IPS-NIHi11 (cell line): ENCODE results near the gene PLCB3.

Experiments used
- DNase-seq: peaks from one replicate; pipeline ENCODE4 v3.0.0; 2012; ENCODE audit warnings: mixed read lengths, low spot score

Gene PLCB3

DNA sequence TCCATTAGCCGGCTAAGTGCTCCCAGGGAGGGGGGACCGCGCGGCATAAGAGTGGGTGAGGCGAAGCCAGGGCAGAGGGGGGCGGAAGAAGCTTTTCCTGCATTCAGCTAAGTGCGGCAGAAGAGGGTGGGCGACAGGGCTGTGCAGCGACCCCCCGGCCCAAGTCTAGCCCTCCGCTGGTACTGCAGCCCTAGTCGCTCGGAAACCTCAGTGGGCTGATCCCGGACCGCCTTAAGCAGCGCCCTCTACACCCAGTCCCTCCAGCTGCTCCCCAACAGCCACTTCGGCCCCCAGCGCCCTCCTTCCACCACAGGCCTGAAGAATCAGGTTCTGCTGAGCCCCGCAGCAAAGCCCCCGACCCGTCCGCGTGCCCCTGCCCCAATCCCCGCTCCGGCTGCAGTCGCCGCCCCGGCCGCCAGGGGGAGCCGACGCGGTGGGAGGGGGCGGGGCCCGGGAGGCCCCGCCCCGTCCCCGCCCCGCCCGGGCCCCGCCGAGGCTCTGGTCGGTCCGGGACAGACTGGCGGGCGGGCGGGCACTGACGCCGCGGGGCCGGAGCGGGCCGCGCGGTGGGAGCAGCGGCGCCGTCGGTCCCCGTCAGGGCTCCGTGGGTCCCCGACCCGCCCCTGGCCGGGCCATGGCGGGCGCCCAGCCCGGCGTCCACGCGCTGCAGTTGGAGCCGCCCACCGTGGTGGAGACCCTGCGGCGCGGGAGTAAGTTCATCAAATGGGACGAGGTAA is at the start of gene PLCB3:
Gene PLCB3 (plus strand): TSS at position 515 of the 737 bp plus-strand sequence. CDS start 120 bp downstream, at position 635.
- DNase-seq = peak; percentile 89

DNA sequence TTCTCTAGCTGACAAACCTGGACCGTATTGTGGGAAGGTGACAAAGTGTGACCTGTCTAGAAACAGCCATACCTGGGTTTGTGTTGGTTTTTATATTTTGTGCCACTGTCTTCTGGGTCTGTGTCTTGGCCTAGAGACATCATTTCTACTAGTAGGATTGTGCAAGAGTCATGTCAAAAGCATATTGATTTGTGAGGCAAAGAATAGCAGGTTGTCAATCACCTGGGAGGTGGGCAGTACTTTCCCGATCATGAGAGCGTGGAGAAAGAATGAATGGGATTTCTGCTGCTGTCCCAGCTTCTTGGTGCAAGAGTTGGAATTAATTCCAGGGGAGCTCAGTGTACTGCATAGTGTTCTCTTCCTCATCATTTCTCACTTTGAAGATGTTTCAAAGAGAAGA is 49.8 kb upstream of the PLCB3 start:
- no peak for DNase-seq

DNA sequence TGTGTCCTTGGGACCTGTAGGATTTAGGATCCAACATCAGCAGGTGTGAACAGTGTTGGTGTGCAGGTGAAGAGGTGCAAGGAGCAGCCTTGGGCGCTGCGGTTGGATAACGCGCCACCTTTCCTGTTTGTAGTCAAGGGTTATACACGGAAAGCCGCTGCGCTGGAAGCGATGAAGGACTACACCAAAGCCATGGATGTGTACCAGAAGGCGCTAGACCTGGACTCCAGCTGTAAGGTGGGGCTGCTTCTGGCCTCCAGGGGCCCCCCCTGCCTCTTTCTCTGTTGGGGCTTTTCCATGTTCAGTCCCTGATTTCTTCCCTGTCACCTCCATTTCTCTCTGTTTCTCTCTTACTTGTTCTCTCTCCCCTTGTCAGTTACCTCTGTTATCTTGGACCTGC is 48.3 kb upstream of the PLCB3 start:
- DNase-seq = no peak

DNA sequence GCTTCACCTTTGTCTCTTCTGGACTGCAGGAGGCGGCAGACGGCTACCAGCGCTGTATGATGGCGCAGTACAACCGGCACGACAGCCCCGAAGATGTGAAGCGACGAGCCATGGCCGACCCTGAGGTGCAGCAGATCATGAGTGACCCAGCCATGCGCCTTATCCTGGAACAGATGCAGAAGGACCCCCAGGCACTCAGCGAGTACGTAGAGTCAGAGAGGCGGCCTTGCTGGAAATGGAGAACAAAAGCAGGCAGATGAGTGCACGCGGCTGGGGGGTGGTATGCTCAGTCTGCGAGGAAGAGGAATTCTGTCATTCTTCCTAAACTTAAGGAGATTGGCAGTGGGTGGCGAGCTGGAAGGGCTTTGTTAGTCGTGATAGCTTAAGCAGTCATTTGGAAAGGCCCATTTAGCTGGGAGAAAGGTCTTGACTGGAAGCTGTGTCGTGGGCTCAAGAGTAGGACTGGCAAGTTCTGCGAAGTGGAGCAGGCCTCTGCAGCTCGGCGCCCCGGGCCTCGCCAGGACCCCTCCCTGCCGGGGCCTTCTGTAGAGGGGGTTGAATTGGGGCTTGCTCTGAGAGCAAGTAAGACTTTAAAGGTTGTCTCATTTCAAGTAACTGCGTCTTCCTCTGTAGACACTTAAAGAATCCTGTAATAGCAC is 47.8 kb upstream of the PLCB3 start:
- DNase-seq = peak; percentile 26

DNA sequence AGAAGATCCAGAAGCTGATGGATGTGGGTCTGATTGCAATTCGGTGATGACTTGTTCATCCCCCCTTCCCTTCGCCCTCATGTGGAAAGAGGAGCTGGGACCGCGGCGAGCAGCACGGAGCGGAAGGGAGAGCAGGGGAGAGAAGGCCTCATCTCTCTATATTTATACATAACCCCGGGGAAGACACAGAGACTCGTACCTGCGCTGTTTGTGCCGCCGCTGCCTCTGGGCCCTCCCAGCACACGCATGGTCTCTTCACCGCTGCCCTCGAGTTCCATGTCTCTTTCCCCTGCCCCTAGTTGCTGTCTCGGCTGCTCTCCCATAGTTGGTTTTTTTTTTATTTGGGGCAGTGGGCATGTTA is 47.3 kb upstream of the PLCB3 start:
- peak; percentile 12 for DNase-seq

DNA sequence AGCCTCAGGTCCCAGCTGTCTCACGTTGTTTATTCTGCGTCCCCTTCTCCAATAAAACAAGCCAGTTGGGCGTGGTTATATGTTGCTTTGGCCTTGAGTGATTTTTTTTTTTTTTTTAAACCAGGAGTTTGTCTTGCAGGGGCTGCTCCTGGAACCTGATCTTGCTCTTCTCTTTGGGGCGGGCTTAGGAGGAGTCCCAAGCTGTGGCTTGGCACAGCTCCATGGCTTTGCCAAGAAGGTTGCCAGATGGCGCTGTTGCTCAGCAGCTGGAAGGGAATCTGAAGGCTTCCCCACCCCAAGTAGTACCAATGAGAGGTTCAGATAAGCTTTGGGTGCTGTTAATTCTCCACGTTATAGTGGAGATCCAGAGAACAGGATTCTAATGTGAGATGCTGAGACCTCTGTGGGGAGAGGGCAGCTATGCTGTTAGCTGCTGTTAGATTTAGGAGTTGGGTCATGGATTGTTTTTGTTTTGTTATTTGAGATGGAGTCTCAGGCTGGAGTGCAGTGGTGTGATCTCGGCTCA is 46.8 kb upstream of the PLCB3 start:
- peak; percentile 92 for DNase-seq

DNA sequence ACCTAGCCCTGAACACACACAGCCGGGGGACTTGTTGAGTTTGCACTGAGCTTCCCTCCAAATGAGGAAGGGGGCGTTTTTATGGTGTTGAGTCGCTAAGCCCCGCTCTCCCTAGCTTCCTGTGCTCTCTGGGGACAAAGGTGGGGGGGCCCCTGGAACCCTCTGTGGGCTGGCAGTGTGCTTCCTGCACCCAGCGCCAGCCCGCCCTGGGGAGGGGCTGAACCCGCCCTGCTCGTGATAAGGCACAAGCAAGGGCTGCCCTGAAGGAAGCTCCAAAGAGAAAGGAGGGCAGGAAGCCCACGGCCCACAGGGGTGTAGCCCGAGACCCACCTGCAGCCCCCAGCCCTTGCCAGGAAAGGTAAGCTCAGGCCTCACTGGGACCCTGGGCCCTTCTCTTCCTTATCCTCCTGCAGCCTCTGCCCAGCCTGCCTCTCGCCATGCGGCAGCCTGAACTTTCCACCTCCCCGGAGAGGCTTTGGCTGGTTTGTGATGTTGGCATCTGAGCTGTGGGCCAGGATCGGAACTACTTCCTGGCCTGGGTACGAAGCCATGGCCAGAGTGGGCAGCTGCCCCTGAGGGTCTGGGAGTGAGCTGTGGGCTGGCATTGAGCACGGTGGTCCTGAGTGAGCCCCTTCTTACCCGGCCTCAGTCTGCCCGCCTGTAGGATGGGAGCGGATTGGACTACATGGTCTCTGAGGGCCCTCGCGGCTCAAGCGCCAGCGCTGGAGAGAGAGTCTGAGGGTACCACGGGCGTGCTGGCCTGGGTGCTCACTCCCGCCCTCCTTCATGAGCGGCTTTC is 44.7 kb upstream of the PLCB3 start, which contains the start of gene FERMT3:
Gene FERMT3 (plus strand): TSS at position 265 of the 799 bp plus-strand sequence. CDS start 644 bp downstream, outside the sequence.
- peak; percentile 14 for DNase-seq

DNA sequence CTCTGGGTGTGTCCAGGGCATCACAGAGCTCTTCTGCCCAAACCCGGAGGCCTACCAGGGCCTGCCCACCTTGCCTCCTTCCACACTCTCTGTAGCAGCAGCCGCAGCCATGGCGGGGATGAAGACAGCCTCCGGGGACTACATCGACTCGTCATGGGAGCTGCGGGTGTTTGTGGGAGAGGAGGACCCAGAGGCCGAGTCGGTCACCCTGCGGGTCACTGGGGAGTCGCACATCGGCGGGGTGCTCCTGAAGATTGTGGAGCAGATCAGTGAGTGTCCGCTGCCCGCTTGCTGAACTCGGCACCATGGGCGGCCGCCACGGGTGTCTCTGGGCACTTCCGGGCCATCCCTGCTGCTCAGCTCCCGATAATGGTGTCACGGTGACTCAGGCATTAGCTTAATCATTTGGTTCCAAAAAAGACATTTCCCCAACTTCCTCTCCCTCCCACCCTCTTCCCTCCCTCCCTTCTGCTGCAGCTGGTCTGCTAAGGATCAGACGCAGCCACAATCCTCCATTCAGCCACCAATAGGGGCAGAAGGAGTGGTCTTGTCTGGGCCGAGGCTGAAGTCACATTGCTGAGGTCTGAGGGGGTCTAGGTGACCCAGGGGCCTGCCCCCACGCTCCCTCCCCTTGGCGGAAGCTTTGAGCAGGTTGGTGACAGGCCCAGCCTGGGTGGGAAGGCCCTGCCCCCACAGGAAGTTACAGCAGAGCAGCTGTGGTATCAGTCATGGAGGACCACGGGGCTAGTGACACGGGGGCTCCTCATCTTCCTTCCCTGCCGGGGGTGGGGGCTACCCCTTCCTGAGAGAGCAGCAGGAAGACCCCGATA is 43.9 kb upstream of the PLCB3 start:
- DNase-seq = peak; percentile 35

DNA sequence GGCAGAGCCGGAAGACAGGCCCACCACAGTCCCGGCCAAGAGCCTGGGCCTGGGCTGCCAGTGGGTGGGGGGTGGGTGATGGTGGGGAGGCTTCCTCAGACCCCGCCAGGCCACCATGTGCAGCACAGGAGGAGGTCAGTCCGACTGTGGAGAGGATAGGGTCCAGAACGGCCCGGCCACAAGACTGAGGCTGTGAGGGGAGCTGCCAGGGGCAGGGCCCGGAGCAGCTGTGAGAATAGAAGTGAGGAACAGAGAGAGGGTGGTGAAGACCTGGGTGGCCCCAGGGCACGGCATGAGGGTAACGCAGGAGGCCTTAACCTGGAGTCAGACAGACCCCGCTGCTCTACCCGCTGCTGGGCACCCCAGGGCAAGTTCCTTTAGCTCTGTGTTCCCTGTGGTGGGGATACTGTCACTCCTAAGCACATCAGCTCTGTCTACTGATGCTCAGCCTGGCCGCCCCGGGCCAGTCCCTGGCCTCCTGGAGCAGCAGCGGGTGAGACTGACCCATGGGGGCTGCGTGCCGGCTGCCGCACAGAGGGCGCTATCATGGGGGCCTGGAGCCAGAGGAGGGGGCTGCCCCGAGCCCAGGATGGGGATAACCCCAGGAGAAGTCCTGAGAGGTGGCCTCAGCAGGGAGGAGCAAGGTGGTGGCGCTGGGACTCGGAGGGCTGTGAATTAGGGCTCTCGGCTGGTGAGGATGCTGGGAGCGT is 43.1 kb upstream of the PLCB3 start:
- DNase-seq = no peak

DNA sequence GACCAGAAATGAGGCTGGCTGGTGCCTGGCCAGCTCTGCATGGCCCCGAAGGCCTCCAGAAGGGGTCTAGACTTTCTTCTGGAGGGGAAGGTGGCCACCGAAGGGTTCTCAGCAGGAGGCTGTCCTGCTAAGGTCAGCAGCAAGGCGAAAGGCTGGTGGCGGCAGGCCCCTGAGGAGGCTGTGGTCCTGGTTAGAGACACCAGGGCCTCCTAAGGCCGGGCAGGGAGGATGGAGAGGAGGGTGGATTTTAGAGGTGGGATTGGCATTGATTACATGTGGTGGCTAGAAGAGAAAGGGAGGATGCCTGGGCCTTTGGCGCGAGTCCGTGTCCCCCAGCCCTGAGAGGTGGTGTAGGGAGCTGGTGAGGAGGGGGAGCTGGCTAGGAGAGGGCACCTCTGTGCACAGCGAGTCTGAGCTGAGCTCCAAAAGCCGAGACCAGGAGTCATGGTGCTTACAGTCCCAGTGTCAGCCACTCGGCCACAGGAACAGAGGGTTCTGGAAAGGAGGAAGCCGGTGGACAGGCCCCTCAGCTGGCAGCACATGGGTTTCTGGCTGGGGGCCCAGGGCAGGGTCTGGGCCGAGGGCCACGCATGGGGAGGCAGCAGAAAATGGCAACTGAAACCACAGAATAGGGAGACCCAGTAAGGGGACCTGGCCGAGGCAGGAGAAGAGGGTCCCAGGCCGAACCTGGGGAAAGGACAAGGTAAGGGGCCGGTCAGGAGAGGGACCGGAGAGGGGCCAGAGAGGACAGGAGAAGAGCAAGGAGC is 42.4 kb upstream of the PLCB3 start:
- no peak for DNase-seq

DNA sequence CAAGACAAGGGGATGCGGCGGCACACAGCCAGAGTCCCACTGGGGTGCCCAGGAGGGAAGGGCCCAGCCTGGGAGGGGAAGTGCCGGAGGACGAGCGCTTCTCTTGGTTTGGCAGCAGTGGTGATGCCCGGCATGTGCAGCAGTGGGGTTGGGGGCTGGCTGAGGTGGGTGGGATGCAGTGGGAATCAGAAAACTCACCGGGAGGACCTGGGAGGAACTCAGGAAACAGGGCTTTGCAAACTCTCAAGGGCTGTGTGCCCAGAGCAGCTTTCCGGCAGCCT is 41.8 kb upstream of the PLCB3 start:
- peak; percentile 17 for DNase-seq

DNA sequence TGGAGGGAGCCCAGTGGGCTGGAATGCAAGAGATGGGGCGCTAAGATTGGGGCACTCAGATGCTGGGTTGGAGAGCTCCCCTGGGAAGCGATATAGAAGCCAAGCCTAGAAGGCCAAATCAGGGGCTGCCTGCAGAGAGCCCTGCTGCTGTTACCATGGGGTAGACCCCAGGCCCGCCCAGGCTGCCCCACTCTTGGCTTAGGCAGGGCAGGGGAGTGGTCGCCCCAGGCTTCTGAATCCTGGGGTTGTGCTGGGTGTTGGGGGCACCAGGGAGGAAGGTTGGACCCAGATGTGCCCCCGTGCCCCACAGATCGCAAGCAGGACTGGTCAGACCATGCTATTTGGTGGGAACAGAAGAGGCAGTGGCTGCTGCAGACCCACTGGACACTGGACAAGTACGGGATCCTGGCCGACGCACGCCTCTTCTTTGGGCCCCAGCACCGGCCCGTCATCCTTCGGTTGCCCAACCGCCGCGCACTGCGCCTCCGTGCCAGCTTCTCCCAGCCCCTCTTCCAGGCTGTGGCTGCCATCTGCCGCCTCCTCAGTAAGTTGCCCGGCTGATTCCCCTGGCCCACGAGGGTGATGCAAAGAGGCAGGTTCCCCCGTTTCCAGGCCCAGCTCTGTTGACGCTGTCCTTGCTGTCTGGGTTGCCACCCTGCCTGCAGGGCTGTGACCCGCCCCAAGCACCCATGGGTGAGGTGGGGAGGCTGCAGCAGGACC is 40.9 kb upstream of the PLCB3 start:
- no peak for DNase-seq

DNA sequence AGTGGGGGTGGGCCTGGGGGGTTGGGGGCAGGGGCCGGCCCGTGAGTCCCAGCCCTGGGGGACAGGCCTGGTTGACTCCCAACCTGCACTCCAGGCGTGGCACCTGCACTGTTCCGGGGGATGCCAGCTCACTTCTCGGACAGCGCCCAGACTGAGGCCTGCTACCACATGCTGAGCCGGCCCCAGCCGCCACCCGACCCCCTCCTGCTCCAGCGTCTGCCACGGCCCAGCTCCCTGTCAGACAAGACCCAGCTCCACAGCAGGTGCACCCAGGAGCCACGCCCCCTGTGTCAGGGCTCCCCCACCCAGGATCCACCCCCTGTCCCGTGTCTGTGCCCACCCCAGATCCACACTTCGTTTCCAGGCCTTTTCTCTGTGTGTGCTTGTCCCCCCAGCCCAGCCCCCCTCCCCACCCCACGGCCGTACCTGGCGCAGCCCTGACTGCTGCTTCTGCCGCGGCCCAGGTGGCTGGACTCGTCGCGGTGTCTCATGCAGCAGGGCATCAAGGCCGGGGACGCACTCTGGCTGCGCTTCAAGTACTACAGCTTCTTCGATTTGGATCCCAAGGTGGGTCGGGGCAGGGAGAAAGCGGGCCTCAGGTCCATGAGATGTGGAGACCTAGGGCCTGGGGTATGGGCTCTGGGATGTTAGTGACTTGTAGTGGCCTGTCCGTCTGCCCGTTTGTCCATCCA is 40.0 kb upstream of the PLCB3 start:
- DNase-seq = peak; percentile 14

DNA sequence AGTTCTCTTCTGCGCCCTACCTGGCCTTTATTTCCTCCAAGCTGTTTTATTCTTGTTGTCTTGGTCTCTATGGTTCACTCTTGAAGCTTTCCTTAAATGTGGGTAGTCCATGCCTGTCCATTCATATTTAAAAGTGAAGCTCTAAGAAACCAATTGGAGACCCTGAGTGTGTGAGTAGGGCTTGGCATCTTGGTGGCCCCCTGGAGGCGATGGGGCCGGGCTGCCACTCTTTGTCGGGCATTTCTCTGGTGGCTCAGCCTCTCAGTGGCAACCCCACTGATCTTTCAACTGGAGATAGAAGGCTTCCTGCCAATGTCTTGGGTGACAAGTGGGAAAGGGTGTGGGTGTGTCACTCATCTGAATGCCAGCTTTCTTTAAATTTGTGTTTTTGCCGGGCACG is 34.5 kb upstream of the PLCB3 start:
- peak; percentile 20 for DNase-seq

DNA sequence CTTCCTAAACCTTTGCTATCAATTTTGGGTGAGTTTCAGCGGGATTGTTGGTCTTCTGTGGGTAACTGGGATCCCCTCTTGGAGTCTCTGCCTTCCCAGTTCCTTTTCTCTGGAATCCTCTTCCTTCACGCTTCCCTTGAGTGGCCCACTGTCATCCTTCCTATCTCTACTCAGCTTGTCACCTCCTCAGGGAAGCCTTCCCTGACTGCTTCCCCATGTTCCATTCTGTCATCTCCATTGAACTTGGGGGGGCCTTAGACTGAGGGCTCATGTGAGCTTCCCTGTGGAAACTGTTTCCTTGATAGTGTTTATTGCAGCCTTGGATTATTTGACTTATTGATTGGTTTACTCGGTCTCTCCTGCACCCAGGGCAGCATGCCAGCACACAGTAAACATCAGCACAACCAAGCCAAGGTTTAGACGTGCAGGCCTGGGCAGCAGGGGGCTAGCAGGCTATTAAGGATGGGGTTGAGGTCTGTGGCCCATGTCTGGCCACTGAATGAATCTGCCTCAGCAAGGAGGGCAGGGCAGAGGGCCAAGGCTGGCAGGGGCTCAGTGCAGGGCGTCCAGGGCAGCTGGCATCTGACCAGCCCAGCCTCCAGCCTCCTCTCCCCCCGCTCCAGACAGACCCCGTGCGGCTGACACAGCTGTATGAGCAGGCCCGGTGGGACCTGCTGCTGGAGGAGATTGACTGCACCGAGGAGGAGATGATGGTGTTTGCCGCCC is 32.5 kb upstream of the PLCB3 start:
- DNase-seq = no peak

DNA sequence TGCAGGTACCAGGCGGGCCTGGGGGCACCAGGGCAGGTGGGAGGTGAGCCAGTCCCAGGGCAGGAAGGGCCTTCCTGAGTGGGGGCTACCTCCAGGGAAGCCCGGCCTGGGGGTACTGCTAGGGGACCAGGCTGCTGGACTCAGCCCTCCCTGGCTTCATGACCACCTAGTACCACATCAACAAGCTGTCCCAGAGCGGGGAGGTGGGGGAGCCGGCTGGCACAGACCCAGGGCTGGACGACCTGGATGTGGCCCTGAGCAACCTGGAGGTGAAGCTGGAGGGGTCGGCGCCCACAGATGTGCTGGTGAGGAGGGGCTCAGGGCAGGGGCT is 32.0 kb upstream of the PLCB3 start:
- no peak for DNase-seq

DNA sequence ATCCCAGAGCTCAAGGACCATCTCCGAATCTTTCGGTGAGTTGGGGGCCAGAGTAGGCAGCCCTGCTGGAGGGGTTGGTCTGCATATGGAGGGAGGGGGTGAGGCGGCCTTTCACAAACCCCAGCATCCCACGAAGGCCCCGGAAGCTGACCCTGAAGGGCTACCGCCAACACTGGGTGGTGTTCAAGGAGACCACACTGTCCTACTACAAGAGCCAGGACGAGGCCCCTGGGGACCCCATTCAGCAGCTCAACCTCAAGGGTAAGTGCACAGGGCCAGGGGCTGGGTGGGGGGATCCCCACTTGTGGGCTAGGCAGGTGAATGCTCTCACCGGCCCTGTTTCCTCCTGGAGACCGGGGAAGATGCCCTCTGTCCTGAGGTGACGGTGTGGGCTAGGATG is 31.6 kb upstream of the PLCB3 start:
- no peak for DNase-seq

DNA sequence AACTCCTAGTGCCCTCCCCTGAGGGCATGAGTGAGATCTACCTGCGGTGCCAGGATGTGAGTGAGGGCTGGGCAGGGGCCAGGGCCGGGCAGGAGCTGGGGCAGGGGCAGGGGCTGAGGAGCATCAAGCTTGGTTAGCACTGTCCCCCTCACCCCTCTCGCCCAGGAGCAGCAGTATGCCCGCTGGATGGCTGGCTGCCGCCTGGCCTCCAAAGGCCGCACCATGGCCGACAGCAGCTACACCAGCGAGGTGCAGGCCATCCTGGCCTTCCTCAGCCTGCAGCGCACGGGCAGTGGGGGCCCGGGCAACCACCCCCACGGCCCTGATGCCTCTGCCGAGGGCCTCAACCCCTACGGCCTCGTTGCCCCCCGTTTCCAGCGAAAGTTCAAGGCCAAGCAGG is 31.1 kb upstream of the PLCB3 start:
- no peak for DNase-seq

DNA sequence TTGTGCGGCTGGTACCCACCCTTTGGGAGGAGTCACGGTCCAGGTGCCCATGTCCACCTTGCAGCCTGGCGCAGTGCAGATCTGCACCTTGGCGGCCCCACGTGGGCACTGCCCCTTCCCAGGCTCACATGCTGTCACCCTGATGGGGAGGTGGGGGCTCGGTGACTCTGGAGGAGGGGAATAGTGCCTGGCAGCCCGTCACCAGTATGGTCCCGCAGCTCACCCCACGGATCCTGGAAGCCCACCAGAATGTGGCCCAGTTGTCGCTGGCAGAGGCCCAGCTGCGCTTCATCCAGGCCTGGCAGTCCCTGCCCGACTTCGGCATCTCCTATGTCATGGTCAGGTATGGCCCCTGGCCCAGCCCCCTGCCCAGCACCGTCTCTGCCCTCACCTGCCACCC is 30.5 kb upstream of the PLCB3 start:
- no peak for DNase-seq
